Coronary artery (tissue), 2 donors: ENCODE data around the gene SOAT2.

Experiments
- DNase-seq: peaks from one replicate; pipeline ENCODE4 v3.0.0-alpha.2; 2017; ENCODE audit warnings: low spot score
- H3K27ac ChIP-seq, 2 donors: fragments of 200-600 bp; sonication (generic); one replicate each; pipeline ENCODE4 v1.5.1; 2016 to 2019
- H3K4me3 ChIP-seq: fragments of 200-600 bp; sonication (generic); 2 replicates; pipeline ENCODE4 v1.5.1; 2016; ENCODE audit warnings: mild to moderate bottlenecking, moderate library complexity
- TF ChIP-seq, protein P1 (sequence below): fragments of 200-600 bp; sonication (generic); IDR thresholded peaks from one replicate; pipeline ENCODE4 v1.5.1; 2019; ENCODE audit warnings: antibody characterized with exemption

SOAT2 gene

DNA sequence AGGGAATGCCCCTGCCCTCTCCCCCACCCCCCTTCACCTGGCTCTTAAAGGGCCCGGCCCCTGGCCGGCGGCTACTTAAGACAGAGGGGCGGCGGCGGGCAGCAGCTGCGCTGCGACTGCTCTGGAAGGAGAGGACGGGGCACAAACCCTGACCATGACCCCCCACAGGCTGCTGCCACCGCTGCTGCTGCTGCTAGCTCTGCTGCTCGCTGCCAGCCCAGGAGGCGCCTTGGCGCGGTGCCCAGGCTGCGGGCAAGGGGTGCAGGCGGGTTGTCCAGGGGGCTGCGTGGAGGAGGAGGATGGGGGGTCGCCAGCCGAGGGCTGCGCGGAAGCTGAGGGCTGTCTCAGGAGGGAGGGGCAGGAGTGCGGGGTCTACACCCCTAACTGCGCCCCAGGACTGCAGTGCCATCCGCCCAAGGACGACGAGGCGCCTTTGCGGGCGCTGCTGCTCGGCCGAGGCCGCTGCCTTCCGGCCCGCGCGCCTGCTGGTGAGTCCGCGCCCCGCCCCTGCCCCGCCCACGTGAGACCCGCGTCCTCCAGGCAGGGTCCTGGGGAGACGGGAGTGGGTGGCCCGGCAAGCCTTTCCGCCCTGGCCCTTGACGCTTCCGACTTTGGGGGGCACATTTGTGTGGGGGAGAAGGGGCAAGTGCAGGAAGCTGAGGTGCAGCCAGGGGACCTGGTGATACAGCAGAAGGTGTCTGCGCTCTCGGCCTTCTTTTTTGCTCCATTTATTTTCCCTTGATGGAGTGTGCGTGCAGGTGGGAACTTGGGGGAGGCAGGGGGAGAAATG is 5.5 kb upstream of the SOAT2 start, which contains the start of gene IGFBP6:
Gene IGFBP6 (plus strand): TSS at position 104 of the 790 bp plus-strand sequence. CDS start 51 bp downstream, at position 155.
- peak within 1 kb of the TSS; percentile 88 for H3K4me3 ChIP-seq
- no peak for DNase-seq
- H3K27ac ChIP-seq: peak within 1 kb of the TSS; percentile 93 to 99
- TF ChIP-seq, protein P1, sequence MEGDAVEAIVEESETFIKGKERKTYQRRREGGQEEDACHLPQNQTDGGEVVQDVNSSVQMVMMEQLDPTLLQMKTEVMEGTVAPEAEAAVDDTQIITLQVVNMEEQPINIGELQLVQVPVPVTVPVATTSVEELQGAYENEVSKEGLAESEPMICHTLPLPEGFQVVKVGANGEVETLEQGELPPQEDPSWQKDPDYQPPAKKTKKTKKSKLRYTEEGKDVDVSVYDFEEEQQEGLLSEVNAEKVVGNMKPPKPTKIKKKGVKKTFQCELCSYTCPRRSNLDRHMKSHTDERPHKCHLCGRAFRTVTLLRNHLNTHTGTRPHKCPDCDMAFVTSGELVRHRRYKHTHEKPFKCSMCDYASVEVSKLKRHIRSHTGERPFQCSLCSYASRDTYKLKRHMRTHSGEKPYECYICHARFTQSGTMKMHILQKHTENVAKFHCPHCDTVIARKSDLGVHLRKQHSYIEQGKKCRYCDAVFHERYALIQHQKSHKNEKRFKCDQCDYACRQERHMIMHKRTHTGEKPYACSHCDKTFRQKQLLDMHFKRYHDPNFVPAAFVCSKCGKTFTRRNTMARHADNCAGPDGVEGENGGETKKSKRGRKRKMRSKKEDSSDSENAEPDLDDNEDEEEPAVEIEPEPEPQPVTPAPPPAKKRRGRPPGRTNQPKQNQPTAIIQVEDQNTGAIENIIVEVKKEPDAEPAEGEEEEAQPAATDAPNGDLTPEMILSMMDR: no peak

DNA sequence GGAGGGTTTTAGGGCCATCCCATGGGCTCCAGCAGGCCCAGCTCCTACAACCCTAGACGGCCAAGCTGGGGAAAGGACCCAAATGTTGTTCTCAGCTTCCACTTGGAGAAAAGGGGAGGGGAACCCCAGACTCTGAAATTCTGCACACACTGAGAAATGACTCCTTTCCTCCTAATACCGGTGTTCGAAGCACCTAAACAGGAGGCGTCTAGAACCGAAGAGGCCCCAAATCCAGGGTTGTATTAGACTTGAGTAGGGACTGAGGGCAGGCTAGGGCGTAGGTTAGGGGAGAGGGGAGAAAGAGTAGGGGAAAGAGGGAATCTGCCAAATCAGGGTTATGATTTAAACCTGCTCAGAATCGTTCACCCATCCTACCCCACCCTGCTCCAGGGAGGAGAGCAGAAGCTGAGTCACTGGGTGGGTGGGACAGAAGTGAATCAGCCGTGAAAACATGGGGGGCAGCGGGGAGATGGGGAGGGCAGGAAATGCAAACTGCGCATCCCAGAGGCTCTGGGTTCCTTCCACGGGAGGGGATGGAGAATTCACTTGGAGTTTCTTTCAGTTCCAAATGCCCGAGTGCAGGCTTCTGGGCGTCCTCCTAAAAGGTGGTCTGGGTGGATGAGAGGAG is 4.8 kb upstream of the SOAT2 start:
- TF ChIP-seq, protein P1: no peak
- H3K4me3 ChIP-seq: peak overlapping the region; percentile 88
- peak; percentile 89 for DNase-seq
- H3K27ac ChIP-seq: peak overlapping the region; percentile 93 to 99

DNA sequence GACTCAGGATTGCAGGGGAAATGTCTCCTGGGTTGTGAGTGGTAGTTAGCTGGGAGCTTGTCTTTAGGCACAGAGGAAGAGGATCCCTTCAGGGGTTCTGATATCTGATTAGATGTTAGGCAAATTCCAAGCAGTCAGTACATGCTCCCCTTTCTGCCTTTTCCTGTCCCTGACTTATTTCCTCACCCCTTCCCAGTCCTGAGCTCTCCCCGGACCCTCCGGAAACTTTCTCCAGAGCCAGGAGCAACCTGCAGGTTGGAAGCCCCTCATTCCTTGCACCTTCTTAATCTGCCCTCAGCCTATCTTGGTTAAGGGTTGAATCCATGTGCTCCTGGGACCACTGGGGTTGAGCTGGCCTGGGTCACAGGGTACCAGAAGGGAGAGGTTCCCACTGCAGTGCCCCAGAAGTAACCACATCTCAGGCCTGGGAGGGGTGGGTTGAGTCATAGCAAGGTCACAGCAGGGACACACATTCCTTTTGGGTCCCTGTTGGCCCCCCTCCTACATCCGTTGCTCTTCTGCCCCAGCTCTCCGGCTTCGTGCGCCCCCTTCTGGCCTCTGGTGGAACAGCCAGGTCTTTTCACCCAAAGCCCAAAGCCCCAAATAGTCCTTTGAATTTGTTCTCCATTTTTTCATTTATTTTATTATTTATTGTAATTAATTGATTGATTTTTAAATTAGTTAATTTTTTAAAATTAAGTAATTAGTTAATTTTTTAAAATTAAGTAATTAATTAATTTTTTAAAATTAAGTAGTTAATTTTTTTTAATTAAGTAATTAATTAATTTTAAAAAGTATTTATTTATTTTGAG is 4.0 kb upstream of the SOAT2 start:
- Histone ChIP-seq H3K4me3 (peak overlapping the region; percentile 88), H3K27ac (peak overlapping the region; percentile 93 to 99)
- TF ChIP-seq, protein P1: peak; percentile 98
- DNase-seq: peak; percentile 96

DNA sequence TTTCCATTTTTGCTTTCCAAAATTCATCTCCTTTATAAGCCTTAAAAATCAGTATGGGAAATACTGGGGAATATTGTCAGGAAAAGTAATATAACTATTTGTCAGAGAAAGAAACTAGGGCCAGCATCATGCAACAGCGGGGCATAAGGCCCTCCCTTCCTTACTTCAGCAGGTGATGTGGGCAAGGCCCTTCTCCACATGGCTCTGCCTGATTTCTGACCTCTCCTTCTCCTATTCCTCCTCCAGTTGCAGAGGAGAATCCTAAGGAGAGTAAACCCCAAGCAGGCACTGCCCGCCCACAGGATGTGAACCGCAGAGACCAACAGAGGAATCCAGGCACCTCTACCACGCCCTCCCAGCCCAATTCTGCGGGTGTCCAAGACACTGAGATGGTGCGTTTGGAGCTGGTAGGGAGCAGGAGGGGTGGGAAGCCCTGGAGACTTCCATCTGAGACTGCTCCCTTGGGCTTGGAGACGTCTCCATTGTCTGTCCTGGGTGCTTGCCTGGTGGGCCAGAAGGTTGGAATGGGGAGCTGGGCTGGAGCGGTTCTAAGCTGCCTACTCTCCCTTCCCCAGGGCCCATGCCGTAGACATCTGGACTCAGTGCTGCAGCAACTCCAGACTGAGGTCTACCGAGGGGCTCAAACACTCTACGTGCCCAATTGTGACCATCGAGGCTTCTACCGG is 2.7 kb upstream of the SOAT2 start:
- Histone ChIP-seq H3K4me3 (peak overlapping the region; percentile 42), H3K27ac (peak overlapping the region in 1 of 2 donors; percentile 59)
- DNase-seq: peak; percentile 64
- TF ChIP-seq, protein P1: no peak

- TF ChIP-seq, protein P1: no peak
- no peak overlapping the region for H3K27ac ChIP-seq
- DNase-seq: no peak
- H3K4me3 ChIP-seq: no peak overlapping the region
Measured at GRCh38 chr12:53101266-53101665, 2.0 kb upstream of the SOAT2 start.

GRCh38 chr12:53101931-53102781 is 1.1 kb upstream of the SOAT2 start:
- H3K4me3 ChIP-seq: no peak overlapping the region
- DNase-seq: no peak
- TF ChIP-seq, protein P1: no peak
- H3K27ac ChIP-seq: peak overlapping the region in 1 of 2 donors; percentile 47
